Measurements from ENCODE around the gene UBAP2L.
"Not testable (repeated sequence)": the region's sequence is repeated elsewhere in the genome, so short reads cannot be mapped to it uniquely, and the experiment has no call there.

UBAP2L gene

GRCh38 chr1:154220071-154220969 is at the start of gene UBAP2L:
Gene UBAP2L, plus strand, starts transcription at chr1:154220955. Its CDS starts 4,169 bp downstream, at chr1:154225124.
- DNase-seq, result peak; percentile 99

- DNase-seq, result no peak
Observed at GRCh38 chr1:154171223-154171583, 49.6 kb upstream of the UBAP2L start.

GRCh38 chr1:154171880-154172279 is 48.9 kb upstream of the UBAP2L start:
- DNase-seq, result no peak

GRCh38 chr1:154174654-154175053 is 46.1 kb upstream of the UBAP2L start:
- no peak for DNase-seq

GRCh38 chr1:154176337-154176736 is 44.4 kb upstream of the UBAP2L start:
- DNase-seq, result peak; percentile 74

- no peak for DNase-seq
Observed at GRCh38 chr1:154178013-154178412, 42.7 kb upstream of the UBAP2L start.

- no peak for DNase-seq
Observed at GRCh38 chr1:154178911-154179811, 41.6 kb upstream of the UBAP2L start.

- no peak for DNase-seq
Observed at GRCh38 chr1:154179946-154180687, 40.6 kb upstream of the UBAP2L start.

GRCh38 chr1:154181944-154182343 is 38.8 kb upstream of the UBAP2L start:
- DNase-seq, result no peak

- peak; percentile 60 for DNase-seq
Observed at GRCh38 chr1:154182344-154183045, 38.3 kb upstream of the UBAP2L start.

- DNase-seq, result peak; percentile 95
Observed at GRCh38 chr1:154183046-154183915, 37.5 kb upstream of the UBAP2L start.

- peak; percentile 14 for DNase-seq
Observed at GRCh38 chr1:154186177-154186576, 34.6 kb upstream of the UBAP2L start.

GRCh38 chr1:154186852-154187501 is 33.8 kb upstream of the UBAP2L start:
- DNase-seq, result no peak

- no peak for DNase-seq
Observed at GRCh38 chr1:154190550-154190949, 30.2 kb upstream of the UBAP2L start.

- no peak for DNase-seq
Observed at GRCh38 chr1:154191990-154192461, 28.7 kb upstream of the UBAP2L start, which contains the start of gene TPM3. Gene TPM3, minus strand, starts transcription at chr1:154192100. Its CDS starts 82 bp downstream, at chr1:154192018.

GRCh38 chr1:154192476-154192875 is 28.3 kb upstream of the UBAP2L start:
- DNase-seq, result no peak

GRCh38 chr1:154193821-154194220 is 26.9 kb upstream of the UBAP2L start:
- DNase-seq, result no peak

- DNase-seq, result peak; percentile 56
Observed at GRCh38 chr1:154198756-154199562, 21.8 kb upstream of the UBAP2L start.

GRCh38 chr1:154199563-154199879 is 21.2 kb upstream of the UBAP2L start:
- DNase-seq, result no peak

- not testable (repeated sequence) for DNase-seq
Observed at GRCh38 chr1:154205778-154206177, 15.0 kb upstream of the UBAP2L start.
